ENCODE measurements around the gene PDZD2.

The PDZD2 gene

GRCh38 chr5:31861601-31862000 lies 222.7 kb downstream of the PDZD2 start:
- DNase-seq = no peak
- Histone ChIP-seq H4K20me1 (ENCODE audit: insufficient read depth, low read length) (no peaks in the 10 kb centered on the region), H2AFZ (ENCODE audit: low read depth, low read length) (no peak overlapping the region), H3K4me2 (ENCODE audit: insufficient read depth, low read length) (no peak overlapping the region), H3K4me1 (ENCODE audit: insufficient read depth, low read length) (no peaks in the 10 kb centered on the region), H3K27me3 (ENCODE audit: insufficient read depth, low read length, poor library complexity) (no peaks in the 10 kb centered on the region), H3K79me2 (ENCODE audit: insufficient read depth, low read length) (no peaks in the 10 kb centered on the region), H3K9ac (ENCODE audit: low read depth, low read length) (no peak overlapping the region), H3K27ac (ENCODE audit: low read length) (no peak overlapping the region), H3K36me3 (ENCODE audit: insufficient read depth, low read length) (no peaks in the 10 kb centered on the region), H3K9me3 (ENCODE audit: insufficient read depth, low read length, severe bottlenecking) (peaks cover 15% of the 10 kb centered on the region), H3K4me3 (ENCODE audit: low read depth in 1 of 2, low read length in 2 of 2) (no peak overlapping the region)
- TF ChIP-seq CTCF (IDR thresholded peaks at IDR 0.05; ENCODE audit: borderline replicate concordance, extremely low read depth, low read length, poor library complexity, severe bottlenecking) = no peak
- TF ChIP-seq EZH2 (IDR thresholded peaks at IDR 0.05; ENCODE audit: borderline replicate concordance, low read depth, low read length, severe bottlenecking) = no peak
- no peak for ATAC-seq (ENCODE audit: insufficient read depth, low read depth)

DNA sequence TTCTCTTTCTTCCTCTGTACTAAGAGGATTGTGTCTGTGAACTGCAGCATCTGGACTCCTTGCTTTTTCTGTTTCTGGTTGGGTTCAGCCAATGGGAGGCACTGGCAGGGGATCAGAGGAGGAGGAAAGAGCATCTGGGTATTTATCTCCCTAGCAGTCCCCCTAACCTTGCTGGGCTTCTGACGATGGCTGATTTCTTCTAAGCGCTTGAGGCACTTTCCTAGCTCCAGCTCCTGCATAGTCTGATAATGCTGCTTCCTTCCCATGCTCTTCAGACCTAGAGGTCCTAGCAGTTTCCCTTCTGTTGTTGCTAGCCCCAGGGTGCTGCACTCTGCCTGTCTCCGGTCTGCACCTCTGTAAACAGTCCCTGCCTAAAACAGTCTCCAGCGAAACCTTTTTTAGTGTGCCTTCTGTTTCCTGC lies 225.1 kb downstream of the PDZD2 start:
- Histone ChIP-seq H4K20me1 (ENCODE audit: insufficient read depth, low read length) (no peaks in the 10 kb centered on the region), H3K79me2 (ENCODE audit: insufficient read depth, low read length) (no peaks in the 10 kb centered on the region), H3K9ac (ENCODE audit: low read depth, low read length) (no peak overlapping the region), H3K27me3 (ENCODE audit: insufficient read depth, low read length, poor library complexity) (no peaks in the 10 kb centered on the region), H3K4me2 (ENCODE audit: insufficient read depth, low read length) (no peak overlapping the region), H3K9me3 (ENCODE audit: insufficient read depth, low read length, severe bottlenecking) (peaks cover 13% of the 10 kb centered on the region), H3K27ac (ENCODE audit: low read length) (no peak overlapping the region), H3K4me1 (ENCODE audit: insufficient read depth, low read length) (no peaks in the 10 kb centered on the region), H2AFZ (ENCODE audit: low read depth, low read length) (no peak overlapping the region), H3K36me3 (ENCODE audit: insufficient read depth, low read length) (no peaks in the 10 kb centered on the region), H3K4me3 (ENCODE audit: low read depth in 1 of 2, low read length in 2 of 2) (no peak overlapping the region)
- DNase-seq = no peak
- ATAC-seq (ENCODE audit: insufficient read depth, low read depth) = no peak
- TF ChIP-seq CTCF (IDR thresholded peaks at IDR 0.05; ENCODE audit: borderline replicate concordance, extremely low read depth, low read length, poor library complexity, severe bottlenecking) (no peak), EZH2 (IDR thresholded peaks at IDR 0.05; ENCODE audit: borderline replicate concordance, low read depth, low read length, severe bottlenecking) (no peak)

DNA sequence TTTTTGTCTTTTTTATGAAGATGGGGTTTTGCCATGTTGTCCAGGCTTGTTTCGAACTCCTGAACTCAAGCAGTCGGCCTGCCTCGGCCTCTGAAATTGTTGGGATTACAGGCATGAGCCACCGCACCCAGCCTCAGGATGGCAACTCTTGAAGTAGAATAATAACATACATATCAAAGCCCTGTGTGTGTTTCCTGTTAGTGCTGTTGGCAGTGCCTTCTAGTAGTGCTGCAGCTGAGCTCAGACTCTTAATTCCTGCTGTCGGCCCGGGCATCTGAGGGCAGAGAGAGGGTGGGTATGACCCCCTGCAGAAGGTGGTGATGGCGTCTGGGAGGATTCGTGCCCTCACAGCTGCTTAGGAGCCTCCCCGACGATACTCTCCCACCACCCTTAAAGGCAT lies 227.2 kb downstream of the PDZD2 start:
- H2AFZ ChIP-seq (ENCODE audit: low read depth, low read length) = no peak overlapping the region

More for the DNA sequence above, 227.2 kb downstream of the PDZD2 start:
- Histone ChIP-seq H3K4me3 (ENCODE audit: low read depth in 1 of 2, low read length in 2 of 2) (no peak overlapping the region), H3K36me3 (ENCODE audit: insufficient read depth, low read length) (no peaks in the 10 kb centered on the region), H3K27ac (ENCODE audit: low read length) (no peak overlapping the region), H3K9ac (ENCODE audit: low read depth, low read length) (no peak overlapping the region), H4K20me1 (ENCODE audit: insufficient read depth, low read length) (no peaks in the 10 kb centered on the region), H3K4me2 (ENCODE audit: insufficient read depth, low read length) (no peak overlapping the region), H3K27me3 (ENCODE audit: insufficient read depth, low read length, poor library complexity) (no peaks in the 10 kb centered on the region), H3K9me3 (ENCODE audit: insufficient read depth, low read length, severe bottlenecking) (no peaks in the 10 kb centered on the region), H3K79me2 (ENCODE audit: insufficient read depth, low read length) (no peaks in the 10 kb centered on the region), H3K4me1 (ENCODE audit: insufficient read depth, low read length) (no peaks in the 10 kb centered on the region)
- ATAC-seq (ENCODE audit: insufficient read depth, low read depth) (no peak), DNase-seq (no peak)
- TF ChIP-seq EZH2 (IDR thresholded peaks at IDR 0.05; ENCODE audit: borderline replicate concordance, low read depth, low read length, severe bottlenecking) (no peak), CTCF (IDR thresholded peaks at IDR 0.05; ENCODE audit: borderline replicate concordance, extremely low read depth, low read length, poor library complexity, severe bottlenecking) (no peak)
